CD4-positive, alpha-beta T cell treated with Interleukin-6 for 4 hours (primary cell): Measurements from ENCODE around the gene KY.

Source experiments
- DNase-seq: peaks from one replicate; pipeline ENCODE4 v3.0.0-alpha.2; 2020; ENCODE audit warnings: mixed read lengths

Gene KY

DNA sequence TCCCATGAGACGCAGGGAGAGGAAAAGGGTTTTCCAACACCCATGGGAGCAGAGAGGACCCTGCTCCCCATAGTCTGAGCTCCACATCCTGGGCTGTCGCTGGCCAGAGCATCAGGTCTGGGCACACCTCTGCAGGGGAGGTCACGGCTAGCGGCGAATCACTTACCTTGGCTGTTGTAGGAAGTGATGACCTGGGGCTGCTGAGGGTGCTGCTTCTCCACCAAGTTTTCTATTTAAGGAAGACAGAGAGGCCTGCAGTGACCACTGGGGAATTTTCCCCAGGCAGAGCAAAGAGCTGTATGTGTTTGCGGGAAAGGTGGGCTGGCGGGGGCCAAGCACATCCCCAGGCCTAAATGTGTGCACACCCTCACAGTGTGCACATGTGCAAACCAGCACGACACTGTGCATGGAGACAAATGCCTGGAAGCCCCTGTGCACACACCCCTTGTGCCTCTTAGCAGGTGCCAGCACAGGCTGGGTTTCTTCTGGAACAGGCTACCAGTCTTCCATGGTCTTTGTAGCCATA is 7.6 kb downstream of the KY start:
- DNase-seq: no peak

DNA sequence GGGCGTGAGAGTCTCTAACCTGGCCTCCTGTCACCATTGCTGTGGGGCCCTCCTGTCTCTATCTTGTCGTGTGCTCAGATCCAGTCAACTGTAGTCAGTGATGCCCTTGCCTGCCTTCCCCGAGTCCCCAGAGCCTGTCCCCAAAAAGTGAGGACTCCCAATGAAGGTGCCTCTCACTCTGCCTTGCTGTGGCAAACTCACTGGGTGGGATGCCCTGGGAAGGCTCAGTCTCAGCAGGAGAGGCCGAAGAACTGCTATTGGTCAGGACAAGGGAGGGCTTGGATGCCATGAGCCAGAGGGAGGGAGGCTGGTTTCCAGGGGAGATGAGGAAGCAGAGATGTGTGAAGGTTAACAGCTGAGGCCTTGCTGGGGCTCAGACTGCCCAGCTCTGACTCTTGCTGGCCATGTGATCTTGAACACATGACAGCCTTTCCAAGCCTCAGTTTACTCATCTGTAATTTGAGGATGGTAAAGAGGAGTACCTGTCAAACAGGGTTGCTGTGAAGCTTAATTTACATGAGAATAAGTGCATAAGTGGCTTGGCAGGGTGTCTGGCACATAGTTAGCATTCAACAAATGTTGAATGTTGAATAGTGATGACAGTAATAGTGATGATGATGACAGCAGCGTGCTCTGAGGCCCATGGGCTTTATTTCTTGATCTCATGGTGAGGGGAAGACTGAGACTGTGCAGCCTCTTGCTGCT is 8.2 kb downstream of the KY start:
- no peak for DNase-seq

DNA sequence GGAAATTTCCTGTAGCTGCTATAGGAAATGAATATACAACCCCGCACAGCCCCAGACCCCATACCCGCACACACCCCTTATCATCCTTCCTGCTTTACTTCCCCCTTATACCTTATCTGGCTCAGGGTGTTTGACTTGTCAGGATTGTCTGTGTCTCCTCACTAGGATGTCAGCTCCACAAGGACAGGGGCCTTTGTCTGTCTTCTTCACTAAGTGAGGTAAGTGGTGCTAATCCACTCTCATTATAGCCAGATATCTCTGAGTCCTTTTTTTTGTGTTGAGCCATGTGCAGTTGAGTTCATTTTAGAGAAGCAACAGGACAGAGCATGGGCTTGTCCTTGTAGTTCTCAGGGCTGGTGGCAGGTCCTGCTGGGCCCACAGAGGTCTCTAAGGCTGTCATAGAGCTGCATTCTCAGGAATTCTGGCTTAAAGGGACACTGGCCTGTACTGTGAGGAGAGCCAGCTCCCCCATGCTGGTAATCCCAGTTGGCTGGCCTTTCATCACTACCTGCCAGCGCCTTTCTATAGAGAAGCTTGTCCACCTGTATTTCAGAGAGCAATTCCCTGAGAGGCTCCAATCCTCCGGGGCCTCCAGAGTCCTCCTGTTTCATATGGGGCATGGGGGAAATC is 9.0 kb downstream of the KY start:
- no peak for DNase-seq

DNA sequence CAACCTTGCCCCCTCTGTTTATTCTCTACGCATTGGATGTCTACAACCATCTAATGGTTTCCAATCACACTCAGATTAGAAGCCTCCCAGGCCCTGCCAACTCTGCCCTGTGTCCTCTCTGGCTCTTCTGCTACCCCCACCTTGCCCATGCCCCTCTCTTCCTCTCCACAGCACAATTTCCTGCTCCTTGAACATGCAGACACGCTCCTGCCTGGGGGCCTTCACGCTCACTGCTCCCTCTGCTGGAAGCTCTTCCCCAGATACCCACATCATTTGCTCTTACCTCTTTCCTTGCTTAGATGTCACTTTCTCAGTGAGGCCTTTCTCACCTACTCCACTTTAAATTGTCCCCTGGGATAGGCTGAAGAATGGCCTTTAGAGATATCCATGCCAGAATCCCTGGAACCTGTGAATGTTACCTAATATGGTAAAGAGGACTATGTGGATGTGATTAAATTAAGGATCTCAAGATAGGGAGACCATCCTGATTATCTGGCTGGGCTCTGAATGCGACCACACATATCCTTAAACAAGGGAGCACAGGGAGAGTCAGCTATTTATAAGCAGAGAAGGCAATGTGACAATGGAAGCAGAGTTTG is 9.9 kb downstream of the KY start:
- no peak for DNase-seq

DNA sequence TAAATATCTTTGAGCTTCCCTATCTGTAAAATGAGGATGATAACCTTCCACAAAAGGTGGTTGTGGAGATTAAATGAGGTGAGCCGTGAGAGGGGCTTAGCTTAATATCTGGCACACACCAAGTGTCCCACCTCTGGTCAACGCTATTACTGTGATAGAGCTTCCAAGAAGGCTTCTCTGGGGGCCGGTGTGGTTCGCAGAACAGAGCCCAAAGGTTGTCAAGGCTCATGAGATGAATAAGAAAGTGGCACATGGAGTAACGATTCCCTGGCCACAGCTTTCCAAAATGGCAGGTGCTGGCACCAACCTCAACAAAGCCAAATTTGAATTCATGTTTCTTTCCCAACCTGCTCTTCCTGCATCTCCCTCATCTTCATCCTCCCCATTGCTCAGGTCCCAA is 10.4 kb downstream of the KY start:
- DNase-seq: no peak

DNA sequence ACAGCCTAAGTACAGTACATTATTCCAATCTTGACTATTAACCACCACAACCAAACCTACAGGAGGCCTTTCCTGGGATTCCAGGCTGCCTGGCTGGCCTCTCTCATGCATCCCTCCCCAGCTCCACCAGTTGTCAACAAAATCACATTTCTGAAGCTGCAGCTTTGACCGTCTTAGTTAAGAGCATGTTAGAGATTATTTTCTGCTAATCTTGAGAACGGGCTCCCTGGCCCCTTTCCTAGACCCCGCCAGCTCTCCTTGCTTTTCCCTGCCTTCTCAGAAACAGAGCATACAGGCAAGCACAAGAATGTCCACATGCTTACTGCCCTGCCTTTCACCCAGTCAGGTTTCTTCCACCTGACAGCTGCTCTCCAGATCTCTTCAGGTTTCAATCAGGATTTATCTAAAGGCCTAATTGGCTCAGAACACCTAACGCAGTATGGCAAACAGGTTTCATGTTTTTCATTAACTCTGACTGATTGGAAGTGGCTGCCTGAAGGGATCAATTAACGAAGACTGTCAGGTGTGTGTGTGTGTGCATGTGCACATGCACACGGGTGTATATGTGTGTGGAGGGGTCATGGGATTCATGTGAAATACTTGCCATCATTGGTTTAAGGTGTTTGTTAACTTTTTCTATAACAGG is 12.3 kb downstream of the KY start:
- no peak for DNase-seq

DNA sequence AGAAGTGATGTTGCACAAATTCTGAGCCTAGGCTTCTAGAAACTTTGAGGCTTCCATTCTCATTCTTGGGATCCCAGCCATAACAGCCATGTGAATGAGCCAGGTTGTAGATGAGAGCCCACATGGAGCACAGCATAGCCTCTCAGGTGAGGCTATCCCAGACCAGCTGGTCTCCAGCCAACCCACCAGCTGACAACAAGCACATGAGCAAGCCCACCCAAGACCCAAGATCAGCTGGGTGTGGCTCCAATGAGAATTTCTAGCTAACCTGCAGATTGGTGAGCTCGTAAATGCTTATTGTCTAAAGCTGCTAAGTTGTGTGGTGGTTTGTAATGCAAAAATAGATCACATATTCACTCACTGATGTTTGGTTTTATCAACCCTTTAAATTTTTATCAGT is 14.4 kb downstream of the KY start:
- no peak for DNase-seq

DNA sequence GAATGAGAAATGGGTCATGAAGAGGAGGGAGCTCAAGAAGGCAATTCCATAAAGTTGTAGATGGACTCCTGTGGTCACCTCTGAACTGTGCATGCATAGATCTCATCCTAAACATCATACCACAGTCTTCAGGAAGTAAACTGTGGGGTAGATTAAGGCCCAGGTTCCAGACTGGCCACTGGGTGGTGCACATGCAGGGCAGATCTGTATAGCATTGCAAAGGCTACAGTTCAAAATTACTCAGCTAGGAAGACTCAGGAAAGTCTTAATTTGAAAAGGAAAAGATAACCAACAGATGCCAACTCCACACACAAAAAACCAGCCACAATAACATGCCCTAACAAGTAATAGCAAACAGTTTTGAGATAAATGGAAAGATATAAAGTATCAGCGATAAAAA is 20.3 kb downstream of the KY start:
- DNase-seq: no peak

DNA sequence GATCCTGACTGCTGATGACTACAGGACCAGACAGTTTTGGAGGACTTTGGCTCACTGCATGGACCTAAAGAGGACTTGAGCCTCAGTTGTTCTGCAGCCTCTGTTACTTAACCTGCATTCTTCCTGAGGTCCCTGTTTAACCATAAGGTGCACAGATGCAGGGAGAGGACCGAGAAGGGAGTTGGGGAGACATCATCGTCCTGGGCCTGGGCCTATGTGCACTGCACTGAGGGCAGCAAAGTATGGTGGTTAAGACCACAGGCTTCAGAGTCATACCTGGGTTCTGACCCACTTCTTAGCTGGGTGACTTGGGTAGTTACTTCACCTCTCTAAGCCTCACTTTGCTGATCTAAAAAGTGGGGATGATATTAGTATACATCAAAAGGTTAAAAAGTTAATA is 21.9 kb downstream of the KY start:
- DNase-seq: no peak

DNA sequence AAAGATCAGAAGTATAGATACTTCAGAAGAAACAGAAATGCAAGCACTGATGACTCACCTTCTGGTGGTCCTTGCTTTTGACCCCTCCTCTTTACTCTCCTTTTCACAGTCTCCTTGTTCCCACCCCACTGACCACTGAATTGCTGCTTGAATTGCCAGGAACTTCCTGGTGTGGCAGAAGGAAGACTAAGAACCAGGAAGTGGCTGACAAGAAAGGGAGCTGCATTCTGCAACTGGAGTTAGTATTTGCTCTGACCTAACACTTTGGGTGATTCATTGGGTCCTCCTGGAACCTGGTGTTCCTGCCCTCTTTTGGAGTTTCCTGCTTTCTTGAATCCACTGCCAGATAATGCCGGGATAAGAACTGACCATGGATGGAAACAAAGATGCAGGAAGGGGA is 23.0 kb downstream of the KY start:
- no peak for DNase-seq

DNA sequence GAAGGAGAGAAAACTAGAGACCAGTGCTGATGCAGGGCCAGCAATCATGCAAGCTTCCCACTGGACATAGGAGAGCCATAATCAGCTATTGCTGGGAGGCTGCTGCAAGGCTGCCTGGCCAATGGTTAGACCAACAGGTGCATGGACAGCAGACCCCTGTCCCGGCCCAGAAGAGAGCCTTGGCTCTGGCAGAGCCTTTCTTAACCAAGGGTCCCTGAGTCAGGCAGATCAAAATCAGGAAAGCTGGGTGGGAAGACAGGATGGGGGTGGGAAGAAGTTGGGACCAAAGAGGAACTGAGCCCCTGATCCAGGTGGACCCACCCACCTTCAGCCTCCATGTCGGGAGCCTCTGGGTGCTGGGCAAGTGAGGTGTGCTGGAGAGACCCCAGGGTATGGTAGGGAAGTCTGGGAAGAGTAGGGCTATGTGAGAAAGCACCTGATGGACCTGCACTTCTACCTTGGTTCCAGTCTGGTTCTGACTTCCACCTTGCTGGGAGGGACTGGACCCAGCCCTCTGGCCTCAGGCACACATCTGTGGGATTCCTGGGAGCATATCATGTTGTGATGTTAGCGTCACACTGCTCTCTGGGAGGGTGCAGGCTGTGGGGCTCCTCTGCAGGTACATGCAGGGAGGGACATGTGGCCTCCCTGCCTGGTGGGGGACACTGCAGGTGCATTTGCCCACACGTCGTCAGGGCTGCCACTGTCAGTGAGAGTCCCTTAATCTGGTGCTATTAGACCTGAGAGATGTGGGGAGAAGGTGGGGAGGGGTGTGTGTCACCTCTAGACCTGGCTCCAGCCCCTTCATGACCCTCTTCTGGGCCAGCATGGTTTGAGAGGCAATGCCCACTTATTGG is 24.7 kb downstream of the KY start:
- no peak for DNase-seq

DNA sequence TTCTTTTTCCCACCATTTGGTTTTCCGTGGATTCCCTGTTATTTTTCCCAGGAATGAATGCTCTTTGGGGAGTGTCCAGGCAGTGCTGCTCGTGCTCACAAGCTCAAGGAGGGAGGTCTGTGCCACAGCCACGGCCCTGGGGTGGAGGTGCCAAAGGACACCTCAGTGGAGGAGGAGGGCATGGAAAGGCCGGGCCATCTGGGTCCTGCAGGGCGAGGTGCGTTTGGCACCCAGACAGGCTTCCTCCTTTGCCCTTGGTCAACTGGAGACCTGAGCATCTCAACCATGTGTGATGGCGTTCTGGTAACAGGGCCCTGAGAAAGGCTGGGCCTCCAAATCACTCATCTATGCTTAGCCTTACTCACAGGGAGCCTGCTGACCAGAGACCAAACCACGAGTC is 25.4 kb downstream of the KY start:
- no peak for DNase-seq

DNA sequence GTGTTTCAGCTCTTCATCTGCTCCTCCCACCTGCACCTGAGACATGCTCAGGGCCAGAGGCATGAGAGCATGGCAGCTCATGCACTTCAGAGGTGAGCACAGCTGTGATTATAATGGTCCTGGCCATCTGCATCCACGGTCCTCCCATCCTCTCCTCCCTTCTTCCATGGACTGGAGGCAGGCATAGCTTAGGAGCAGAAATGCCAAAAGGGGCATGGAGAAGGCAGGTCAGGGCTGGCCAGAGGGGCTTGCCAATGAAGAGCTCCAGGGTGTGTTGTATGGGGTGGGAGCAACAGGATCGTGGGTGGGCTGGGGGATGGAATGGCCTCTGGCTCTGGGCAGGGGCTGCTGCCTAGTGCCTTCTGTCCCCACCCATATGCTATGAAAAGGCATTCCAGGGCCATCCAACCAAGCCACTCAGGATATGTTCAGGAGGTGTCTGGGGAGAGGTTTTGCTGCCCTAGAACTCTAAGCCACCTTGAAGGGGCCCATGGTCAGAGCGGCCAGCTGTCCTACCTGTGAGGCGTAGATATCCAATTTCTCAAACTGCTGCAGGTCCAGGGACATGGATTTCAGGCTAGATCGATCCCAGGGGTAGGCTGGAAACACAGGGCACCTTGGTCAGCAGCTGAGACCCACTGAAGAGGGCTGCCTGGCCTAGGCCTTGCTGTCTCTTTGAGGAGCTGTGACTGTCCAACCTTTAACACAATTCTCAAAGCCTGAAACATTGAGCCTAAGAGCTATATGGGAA is 26.1 kb downstream of the KY start:
- DNase-seq: no peak

DNA sequence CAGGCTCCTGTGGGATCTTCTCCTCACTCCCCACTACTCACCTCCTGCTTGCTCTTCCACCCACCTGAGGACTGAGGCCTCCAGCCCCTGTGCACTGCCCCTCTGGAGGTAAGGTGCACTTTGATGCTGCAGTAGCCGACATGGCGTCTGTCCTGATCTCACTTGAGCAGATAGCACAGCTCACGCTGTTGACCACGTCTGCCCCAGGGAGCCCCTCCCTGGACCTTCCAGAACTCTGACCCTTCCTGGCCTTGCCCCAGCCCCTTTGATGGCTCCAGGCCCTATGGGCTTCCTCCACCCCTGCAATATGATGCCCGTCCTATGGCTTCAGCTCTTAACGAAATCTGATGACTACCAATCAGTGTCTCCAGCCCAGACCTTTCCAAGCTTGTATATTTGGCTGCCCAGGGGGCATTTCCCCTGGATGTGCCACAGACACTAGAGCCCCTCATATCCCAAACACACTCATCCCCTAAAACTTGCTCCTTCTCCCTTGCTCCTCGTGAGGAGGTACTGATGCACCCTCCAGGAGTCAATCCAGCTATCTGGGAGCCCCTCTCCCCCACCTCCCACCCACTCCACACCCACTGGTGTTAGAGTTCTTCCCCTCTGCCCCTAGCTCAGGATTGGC is 27.1 kb downstream of the KY start:
- no peak for DNase-seq

DNA sequence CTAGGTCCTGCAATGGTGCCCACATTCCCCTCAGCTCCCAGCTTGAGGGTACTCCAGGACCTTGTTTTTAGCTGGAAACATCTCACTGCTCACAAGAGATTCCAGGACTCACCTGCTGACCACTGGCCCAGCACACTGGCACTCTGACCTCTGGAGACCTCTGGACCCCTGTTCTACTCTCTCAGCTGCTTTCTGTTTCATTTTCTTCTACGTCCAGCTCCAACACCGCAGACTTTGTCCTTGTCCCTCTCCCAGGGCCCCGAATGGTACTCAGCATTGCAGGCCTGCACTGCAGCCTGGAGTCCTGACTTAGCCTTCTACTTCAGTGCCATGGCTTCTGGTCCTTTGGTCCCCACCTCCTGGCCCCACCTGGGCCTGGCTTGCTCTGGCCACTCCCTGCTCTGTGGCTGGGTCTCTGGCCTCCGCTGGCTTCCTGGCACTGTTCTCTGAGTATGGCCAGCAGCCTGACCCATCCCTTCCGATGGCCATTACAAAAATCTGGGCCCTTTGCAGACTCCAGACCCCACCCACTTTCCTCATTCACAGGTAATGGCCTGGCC is 27.9 kb downstream of the KY start:
- no peak for DNase-seq

DNA sequence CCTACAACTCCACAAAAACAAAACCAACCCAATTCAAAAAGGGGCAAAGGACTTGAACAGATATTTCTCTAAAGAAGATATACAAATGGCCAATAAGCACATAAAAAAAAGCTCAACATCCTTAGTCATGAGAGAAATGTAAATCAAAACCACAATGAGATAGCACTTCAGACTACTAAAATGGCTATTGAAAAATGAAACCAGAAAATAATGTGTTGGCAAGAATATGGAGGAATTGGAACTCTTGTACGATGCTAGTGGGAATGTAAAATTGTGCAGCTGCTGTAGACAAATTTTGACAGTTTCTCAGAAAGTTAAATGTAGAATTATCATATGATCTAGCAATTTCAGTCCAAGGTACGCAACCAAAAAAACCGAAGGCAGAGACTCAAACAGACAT is 29.0 kb downstream of the KY start:
- no peak for DNase-seq

DNA sequence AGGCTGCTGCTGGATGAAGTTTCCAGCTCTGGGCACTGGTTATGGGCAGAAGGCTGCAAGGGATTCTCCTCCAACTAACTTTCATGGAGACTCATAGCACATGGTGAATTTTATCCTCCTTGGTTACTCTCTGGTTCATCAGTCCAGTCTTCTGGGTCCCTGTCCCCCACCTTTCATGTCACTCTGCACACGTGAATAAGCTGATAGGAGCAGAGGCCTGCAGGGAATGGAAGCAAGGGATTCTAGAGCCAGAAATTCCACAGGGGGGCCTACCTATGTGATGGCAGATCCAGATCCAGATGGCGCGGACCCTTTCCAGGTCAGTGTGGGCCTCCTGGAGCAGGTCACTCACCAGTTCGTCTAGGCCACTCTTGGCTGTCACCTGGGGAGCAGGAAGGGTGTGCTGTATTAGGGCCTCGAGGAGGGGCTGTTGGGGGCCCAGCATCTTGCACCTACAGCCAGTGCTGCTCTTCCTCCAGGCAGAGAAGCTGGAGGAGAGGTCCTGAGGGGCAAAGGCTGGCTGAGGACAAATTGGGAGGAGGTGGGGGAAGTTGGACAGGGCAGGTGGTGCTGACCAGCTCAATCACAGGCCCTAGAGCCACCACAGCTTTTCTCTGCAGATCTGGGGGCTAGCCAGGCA is 30.2 kb downstream of the KY start:
- DNase-seq: no peak

DNA sequence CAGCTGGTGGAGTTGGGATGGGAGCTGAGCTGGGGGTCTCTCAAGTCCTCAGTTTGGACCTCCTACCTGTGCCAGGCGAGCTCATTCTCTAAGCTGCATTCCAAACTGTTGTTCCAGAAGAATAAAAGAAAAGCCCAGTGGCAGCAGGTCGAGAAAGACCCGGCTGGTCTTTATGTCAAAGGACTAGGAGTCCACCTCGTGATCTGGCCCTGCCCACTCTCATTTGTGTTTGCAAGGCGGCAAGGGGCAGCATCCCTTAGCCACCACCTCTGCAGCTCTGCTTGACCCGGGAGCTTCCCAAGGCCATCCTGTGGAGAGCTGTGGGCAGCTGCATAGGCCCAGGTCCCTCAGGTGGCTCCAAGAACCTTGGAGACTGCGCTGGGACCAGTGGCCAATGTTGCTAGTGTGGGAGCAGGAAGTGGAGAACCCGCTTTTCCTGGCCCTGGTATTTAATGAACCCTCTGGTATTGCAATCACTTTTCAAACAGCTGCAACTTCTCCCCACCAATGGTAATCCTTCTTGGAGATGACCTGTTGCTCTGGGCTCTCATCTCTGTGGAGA is 30.9 kb downstream of the KY start:
- no peak for DNase-seq

DNA sequence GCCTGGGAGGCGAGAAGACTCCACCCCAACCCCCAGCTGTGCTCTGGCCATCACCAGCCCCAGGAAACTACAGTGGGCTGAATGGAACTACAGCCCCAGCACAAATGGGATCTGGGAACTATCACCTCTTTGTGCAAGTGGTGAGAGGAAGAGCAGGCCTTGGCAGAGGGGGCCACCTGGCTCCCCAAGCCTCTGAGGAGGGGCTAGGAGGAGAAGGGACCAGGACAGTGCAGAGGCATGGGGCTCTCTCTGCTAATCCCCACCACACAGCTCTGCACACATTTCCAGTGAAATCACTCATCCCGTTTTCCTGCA is 31.6 kb downstream of the KY start:
- DNase-seq: no peak

DNA sequence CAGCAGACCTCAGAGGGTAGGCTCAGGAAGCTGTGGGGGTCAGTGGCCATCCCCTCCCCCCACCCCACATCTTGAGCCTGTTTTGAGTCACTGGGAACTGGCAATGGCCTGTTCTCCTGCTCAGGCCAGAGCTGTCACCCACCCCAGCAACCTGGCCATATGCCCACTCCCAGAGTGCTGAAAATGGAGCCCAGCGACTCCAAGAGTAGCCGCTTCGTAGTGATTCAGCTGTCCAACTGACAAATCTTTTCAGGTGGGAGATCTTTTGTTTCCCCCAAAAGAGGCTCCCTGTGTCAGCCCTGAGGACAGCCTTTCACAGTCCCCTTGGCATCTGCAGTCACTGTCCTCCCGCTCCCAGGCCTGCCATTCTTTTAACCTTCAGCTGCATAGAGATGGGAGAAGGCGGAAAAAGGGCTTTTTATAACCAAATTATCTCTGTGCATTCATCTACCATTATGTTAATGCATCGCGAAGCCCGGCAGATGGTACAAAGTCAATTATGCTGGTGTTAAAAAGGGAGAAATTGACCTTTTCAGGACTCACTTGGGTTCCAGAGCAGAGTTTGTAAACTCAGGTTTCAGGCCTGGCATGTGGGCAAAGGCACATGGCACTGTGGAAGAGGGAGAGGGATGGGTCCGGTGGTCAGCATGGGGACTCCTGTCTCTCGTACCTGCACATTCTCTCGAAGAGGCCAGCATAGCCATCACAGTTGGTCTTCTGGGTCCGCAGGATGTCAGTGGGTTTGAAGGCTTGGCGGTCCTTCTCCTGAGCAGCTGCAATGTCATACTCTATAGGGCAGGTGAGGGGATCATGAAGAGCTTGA is 32.1 kb downstream of the KY start:
- DNase-seq: no peak
